NOMO-1 treated with dmso at 0.1 percent for 144 hours (cell line): ENCODE results near the gene PLK5.

Experiments
- DNase-seq: peaks from one replicate; lab custom pipeline; 2025; ENCODE audit not compliant: unreplicated experiment; lab: John Stamatoyannopoulos, UW

PLK5 gene

GRCh38 chr19:1554968-1555367, 31.1 kb downstream of the PLK5 start:
- DNase-seq = no peak

GRCh38 chr19:1555487-1556389, 31.9 kb downstream of the PLK5 start:
- no peak for DNase-seq

- DNase-seq = no peak
Measured at GRCh38 chr19:1556390-1557070, 32.7 kb downstream of the PLK5 start.

- no peak for DNase-seq
Measured at GRCh38 chr19:1558552-1558951, 34.7 kb downstream of the PLK5 start.

DNA sequence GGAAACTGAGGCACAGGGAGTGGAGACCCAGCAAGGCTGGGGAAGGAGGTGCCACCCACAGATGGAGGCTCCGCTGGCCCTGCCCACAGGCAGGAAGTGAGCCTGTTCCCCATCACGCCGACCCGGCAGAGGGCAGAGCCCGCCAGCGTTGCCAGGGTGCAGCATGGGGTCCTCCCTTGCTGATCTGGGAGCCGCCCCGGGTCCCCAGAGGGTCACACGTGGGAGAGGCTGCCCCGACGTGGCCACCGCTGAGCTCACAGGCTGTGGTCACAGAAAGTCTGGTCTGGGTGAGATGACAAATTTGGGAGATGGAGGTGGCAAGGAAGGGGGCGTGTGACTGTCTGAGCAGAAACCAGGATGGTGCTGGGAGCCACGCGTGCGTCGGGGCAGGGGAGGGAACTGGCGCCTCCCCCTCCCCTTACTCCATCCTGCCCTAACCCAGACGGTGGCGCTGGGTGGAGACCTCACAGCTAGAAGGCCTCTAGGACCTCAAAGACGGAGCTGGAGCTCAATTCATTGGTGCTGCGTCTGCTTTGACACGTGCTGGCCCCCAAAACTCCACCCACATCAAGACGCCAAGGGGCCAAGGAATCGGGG, 36.5 kb downstream of the PLK5 start:
- DNase-seq = no peak

GRCh38 chr19:1561236-1561842, 37.5 kb downstream of the PLK5 start:
- no peak for DNase-seq

DNA sequence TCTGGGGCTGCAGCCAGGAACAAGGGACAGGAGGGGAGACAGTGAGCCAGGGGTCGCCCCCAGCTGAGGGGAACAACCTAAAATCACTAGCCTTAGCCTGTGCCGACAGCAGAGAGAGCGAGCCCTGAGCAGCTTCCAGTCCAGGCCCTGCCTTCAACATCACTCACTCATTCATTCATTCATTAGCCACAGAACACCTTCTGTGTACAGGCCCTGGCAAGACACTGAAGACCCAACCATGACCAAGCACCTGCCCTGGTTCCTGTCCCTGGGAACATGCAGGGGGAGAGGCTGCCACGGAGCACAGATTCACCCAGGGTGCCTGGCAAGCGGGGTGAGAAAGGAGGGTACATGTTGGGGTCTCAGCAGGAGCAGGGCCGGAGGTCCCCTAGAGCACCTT, 39.4 kb downstream of the PLK5 start:
- DNase-seq = no peak

GRCh38 chr19:1566392-1567115, 42.7 kb downstream of the PLK5 start:
- no peak for DNase-seq

GRCh38 chr19:1567116-1567847, 43.4 kb downstream of the PLK5 start:
- no peak for DNase-seq

DNA sequence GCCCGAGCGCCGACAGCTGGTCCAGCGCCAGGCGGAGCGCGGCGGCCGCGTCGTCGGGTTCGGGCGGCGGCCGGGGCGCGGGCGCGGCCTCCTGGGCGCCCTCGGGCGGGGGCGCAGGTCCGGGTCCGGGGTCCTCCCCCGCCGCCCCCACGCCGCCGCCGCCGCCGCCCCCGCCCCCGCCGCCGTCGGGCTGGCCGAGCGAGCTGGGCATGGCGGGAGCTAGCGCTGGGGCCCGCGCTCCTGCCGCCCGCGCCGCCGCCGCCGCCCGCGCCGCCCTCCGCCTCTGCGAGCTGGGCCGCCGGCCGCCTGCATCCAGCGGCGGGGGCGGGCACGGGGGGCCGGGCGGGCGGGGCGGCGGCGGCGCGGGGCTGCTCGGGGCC, 44.0 kb downstream of the PLK5 start:
- DNase-seq = no peak

DNA sequence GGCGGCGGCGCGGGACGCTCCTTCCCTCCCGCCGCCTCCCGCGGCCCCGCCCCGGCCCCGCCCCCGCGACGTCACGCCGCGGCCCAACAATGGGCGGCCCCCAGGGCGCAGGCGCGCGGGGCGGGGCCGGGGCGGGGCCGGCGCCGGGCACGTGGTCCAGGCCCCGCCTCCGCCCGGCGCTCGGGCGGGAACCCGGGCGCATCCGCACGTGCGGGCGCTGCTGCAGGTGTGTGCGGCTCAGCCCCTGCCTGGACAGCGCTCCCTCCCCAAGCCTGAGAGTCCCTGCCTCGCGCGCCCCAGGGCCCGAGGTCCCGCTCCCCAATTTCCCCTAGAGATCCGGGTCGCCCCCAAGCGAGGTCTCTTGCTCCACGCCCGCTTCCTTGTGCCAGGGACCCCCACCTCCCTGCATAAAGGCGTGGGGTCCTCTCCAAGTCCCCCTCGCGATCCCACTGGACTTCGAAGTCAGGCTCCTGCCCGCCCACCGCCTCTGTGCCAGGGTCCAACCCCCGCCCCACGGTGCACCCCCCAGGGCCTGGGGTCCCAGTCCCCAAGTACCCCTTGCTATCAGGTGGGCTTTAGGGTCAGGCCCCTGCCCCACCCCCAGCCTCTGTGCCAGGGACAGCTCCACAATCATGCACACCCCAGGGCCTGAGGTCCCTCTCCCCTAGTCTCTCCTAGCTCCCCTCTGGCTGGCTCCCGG, 44.6 kb downstream of the PLK5 start, which contains the start of gene MEX3D:
MEX3D (minus strand) TSS at position 6 of the 700 bp plus-strand sequence. CDS start 267 bp downstream, outside the sequence.
- no peak for DNase-seq

DNA sequence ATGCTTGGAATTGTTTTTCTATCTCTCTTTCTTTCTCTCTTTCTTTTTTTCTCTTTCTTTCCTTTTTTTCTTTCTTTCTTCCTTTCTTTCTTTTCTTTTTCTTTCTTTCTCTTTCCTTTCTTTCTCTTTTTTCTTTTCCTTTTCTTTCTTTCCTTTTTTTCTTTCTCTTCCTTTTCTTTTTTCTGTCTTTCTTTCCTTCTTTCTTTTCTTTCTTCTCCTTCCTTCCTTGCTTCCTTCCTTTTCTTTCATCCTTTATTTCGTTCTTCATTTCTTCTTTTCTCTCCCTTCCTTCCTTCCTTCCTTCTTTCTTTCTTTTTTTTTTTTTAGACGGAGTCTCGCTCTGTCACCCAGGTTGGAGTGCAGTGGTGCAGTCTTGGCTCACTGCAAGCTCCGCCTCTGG, 46.1 kb downstream of the PLK5 start:
- no peak for DNase-seq

DNA sequence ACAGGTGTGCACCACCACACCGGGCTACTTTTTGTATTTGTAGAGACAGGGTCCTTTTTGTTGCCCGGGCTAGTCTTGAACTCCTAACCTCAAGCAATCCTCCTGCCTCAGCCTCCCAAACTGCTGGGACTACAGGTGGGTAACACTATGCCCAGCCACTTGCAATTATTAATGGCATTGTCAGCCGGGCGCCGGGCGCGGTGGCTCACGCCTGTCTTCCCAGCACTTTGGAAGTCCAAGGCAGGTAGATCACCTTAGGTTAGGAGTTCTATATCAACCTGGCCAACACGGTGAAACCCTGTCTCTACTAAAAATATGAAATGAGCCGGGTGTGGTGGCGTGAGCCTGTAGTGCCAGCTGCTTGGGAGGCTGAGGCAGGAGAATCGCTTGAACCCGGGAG, 47.0 kb downstream of the PLK5 start:
- DNase-seq = no peak

GRCh38 chr19:1571358-1571757, 47.5 kb downstream of the PLK5 start:
- DNase-seq = no peak

- DNase-seq = no peak
Measured at GRCh38 chr19:1572795-1573194, 48.9 kb downstream of the PLK5 start.

DNA sequence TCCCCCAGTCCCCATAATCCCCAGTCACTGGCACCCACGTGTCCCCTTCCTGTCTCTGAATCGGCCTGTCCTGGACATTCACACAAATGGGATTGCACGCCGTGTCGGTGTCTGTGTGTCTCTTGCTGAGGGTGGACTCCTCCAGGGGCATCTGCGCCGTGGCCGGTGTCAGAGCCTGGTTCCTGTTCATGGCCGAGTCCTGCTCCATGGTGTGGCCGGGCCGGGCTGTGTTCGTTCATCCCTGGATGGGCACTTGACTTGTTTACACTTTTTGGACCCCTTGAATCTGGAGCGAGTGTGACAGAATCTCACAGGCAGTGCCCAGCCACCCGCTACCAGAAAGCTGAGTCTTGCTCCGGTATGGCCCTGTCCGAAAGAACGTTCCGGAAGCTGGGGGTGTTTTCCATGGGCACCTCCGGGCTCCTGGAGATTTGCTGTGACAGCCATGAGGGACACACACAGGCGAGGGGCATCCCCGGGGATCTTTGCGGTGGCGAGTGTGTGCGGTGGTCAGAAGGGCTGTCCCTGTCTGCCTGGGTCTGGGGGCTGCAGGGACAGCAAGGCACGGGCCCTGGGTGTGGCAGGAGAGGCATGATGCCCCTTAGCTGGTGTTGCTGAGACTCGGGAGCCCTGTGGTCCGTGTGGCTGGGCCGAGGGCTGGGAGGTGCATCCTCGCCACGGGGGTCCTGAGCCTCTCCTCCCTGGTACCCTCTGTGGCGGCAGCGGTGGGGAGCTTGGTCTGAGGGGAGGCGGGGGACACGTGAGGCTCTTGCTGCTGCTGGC, 50.7 kb downstream of the PLK5 start:
- no peak for DNase-seq

DNA sequence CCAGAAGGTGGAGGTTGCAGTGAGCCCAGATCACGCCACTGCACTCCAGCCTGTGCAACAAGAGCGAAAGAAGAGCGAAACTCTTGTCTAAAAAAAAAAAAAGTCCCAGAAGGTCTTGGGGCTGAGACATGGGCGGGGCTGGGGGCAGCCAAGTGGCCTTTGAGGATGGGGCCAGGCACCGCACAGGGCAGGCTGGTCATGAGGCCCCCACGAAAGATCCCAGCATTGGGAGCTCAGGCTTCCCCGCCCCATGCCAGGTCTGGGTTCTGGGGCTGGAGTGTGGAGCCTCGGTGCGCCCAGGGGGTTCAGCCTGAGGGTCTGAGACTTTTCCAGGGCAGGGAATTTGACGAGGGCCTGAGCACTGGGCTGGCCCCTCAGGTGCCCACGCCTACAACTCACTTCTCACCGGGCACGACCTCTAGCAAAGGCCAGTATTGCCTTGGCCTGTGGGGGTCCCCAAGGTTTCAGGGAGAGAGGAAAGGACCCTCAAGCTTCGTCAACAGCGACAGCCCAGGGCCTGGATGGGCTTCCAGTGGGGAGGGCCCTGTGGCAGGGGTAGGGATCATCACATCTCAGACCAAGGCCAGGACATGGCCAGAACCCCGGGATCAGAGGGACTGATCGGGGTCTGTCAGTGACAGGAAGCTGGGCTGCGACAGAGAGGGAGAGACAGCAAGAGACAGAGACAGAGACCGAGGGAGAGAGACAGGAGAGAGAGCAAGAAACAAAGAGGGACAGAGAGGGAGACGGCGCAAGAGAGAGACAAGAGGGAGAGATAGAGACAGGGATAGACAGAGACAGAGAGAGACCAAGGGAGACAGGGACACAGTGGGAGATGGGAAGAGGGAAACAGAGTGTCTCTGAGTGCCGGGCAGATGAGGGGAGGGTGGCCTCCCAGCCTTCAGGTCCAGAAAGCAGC, 51.7 kb downstream of the PLK5 start:
- DNase-seq = no peak
